OCI-LY1 (cell line): Measurements from ENCODE around the gene DPY19L1.

Experiments
- H2AFZ ChIP-seq: fragments of 200-600 bp; sonication (generic), shearing (Covaris generic); 2 replicates; pipeline ENCODE4 v1.6.0; 2014; ENCODE audit warnings: antibody characterized with exemption, mild to moderate bottlenecking, low read length
- H3F3A ChIP-seq: fragments of 200-600 bp; sonication (generic), shearing (Covaris generic); 2 replicates; pipeline ENCODE4 v1.6.0; 2014; ENCODE audit warnings: mild to moderate bottlenecking, antibody characterized with exemption, low read length, moderate library complexity; ENCODE audit not compliant: insufficient read depth
- H3K27ac ChIP-seq: fragments of 200-600 bp; sonication (generic); 2 replicates; pipeline ENCODE4 v1.5.1; 2014; ENCODE audit warnings: low read length, mixed run types, mild to moderate bottlenecking, low read depth; ENCODE audit not compliant: poor library complexity, severe bottlenecking
- H3K27me3 ChIP-seq: fragments of 200-600 bp; sonication (generic); 2 replicates; pipeline ENCODE4 v1.6.0; 2014; ENCODE audit warnings: antibody characterized with exemption, mild to moderate bottlenecking, low read length, moderate library complexity; ENCODE audit not compliant: insufficient read depth
- H3K36me3 ChIP-seq: fragments of 200-600 bp; sonication (generic); 2 replicates; pipeline ENCODE4 v1.6.1; 2014; ENCODE audit warnings: mild to moderate bottlenecking, antibody characterized with exemption, low read length, moderate library complexity, mixed read lengths; ENCODE audit not compliant: insufficient read depth
- H3K4me1 ChIP-seq: fragments of 200-600 bp; sonication (generic); 2 replicates; pipeline ENCODE4 v1.5.1; 2014; ENCODE audit warnings: mild to moderate bottlenecking, low read length, moderate library complexity; ENCODE audit not compliant: insufficient read depth, severe bottlenecking
- H3K4me2 ChIP-seq: fragments of 200-600 bp; sonication (generic), shearing (Covaris generic); 2 replicates; pipeline ENCODE4 v1.6.1; 2014; ENCODE audit warnings: low read length
- H3K4me3 ChIP-seq: fragments of 200-600 bp; sonication (generic); 2 replicates; pipeline ENCODE4 v1.5.1; 2014; ENCODE audit warnings: low read length, low read depth, mild to moderate bottlenecking, mixed read lengths; ENCODE audit not compliant: poor library complexity, severe bottlenecking
- H3K79me2 ChIP-seq: fragments of 200-600 bp; shearing (Covaris generic); 2 replicates; pipeline ENCODE4 v1.6.1; 2016; ENCODE audit warnings: mixed run types, low read length, mixed read lengths; ENCODE audit not compliant: insufficient read depth
- H3K9ac ChIP-seq: fragments of 200-600 bp; sonication (generic), shearing (Covaris generic); 2 replicates; pipeline ENCODE4 v1.6.1; 2014; ENCODE audit warnings: mild to moderate bottlenecking, low read length, mixed read lengths
- H3K9me2 ChIP-seq: fragments of 200-600 bp; sonication (generic), shearing (Covaris generic); 2 replicates; pipeline ENCODE4 v1.6.1; 2014; ENCODE audit warnings: low read depth, mild to moderate bottlenecking, low read length, mixed read lengths
- H3K9me3 ChIP-seq: fragments of 200-600 bp; shearing (Covaris generic); 2 replicates; pipeline ENCODE4 v1.6.1; 2014; ENCODE audit warnings: low read length, mixed read lengths
- H4K20me1 ChIP-seq: fragments of 200-600 bp; sonication (generic), shearing (Covaris generic); 2 replicates; pipeline ENCODE4 v1.6.0; 2016; ENCODE audit warnings: mild to moderate bottlenecking, low read length; ENCODE audit not compliant: insufficient read depth
- CTCF ChIP-seq: fragments of 200-600 bp; sonication (generic), shearing (Covaris generic); IDR thresholded peaks from 2 replicates; pipeline ENCODE4 v1.5.1; 2017; ENCODE audit warnings: mild to moderate bottlenecking, antibody characterized with exemption, low read length, moderate library complexity, mixed read lengths
- EZH2 ChIP-seq: fragments of 200-600 bp; sonication (generic), shearing (Covaris generic); IDR thresholded peaks from 2 replicates; pipeline ENCODE4 v1.8.0; 2017; ENCODE audit warnings: borderline replicate concordance, mixed run types, mild to moderate bottlenecking, antibody characterized with exemption, low read length, moderate library complexity, mixed read lengths

DPY19L1 gene

GRCh38 chr7:35029311-35029710 lies 8.0 kb downstream of the DPY19L1 start:
- Histone ChIP-seq H3K9ac (no peak overlapping the region), H3F3A (no peaks in the 10 kb centered on the region), H3K27ac (no peak overlapping the region), H3K36me3 (no peaks in the 10 kb centered on the region), H2AFZ (no peak overlapping the region), H3K4me1 (no peaks in the 10 kb centered on the region), H4K20me1 (0 out of 2 replicates have a peak, but pooled peaks cover 5% of the 10 kb centered on the region), H3K27me3 (no peaks in the 10 kb centered on the region; the same call in 1 of the 2 replicates), H3K4me3 (no peak overlapping the region), H3K9me2 (no peaks in the 10 kb centered on the region), H3K79me2 (no peaks in the 10 kb centered on the region), H3K4me2 (no peak overlapping the region), H3K9me3 (no peaks in the 10 kb centered on the region)
- TF ChIP-seq EZH2 = no peak
- no peak for TF ChIP-seq CTCF

GRCh38 chr7:35026150-35026549 lies 11.1 kb downstream of the DPY19L1 start:
- no peak for TF ChIP-seq EZH2
- no peak for TF ChIP-seq CTCF
- no peaks in the 10 kb centered on the region for H3K9me2 ChIP-seq
- H3K79me2 ChIP-seq = no peaks in the 10 kb centered on the region
- H3K9ac ChIP-seq = no peak overlapping the region
- no peak overlapping the region for H2AFZ ChIP-seq
- H3K27ac ChIP-seq = no peak overlapping the region
- H3K4me2 ChIP-seq = no peak overlapping the region
- H3F3A ChIP-seq = no peaks in the 10 kb centered on the region
- no peaks in the 10 kb centered on the region for H3K4me1 ChIP-seq
- H3K9me3 ChIP-seq = no peaks in the 10 kb centered on the region
- no peaks in the 10 kb centered on the region for H3K27me3 ChIP-seq
- no peak overlapping the region for H3K4me3 ChIP-seq
- 0 out of 2 replicates have a peak, but pooled peaks cover 5% of the 10 kb centered on the region for H4K20me1 ChIP-seq
- no peaks in the 10 kb centered on the region for H3K36me3 ChIP-seq

GRCh38 chr7:35025369-35025870 lies 11.9 kb downstream of the DPY19L1 start:
- Histone ChIP-seq H3K27ac (no peak overlapping the region), H3K4me3 (no peak overlapping the region), H3K9ac (no peak overlapping the region), H3K4me1 (no peaks in the 10 kb centered on the region), H3K4me2 (no peak overlapping the region), H3K79me2 (no peaks in the 10 kb centered on the region), H3F3A (no peaks in the 10 kb centered on the region), H2AFZ (no peak overlapping the region), H3K9me2 (no peaks in the 10 kb centered on the region), H3K9me3 (no peaks in the 10 kb centered on the region), H3K36me3 (no peaks in the 10 kb centered on the region), H3K27me3 (no peaks in the 10 kb centered on the region), H4K20me1 (0 out of 2 replicates have a peak, but pooled peaks cover 5% of the 10 kb centered on the region)
- TF ChIP-seq EZH2 = no peak
- no peak for TF ChIP-seq CTCF
